Fibroblast of the aortic adventitia (primary cell): ENCODE results near the gene S100A5. TPM values are rescaled to one million over a fixed set of nuclear protein-coding genes. Genes with fewer than 3 reads are reported as not detected.

Experiments used
- DNase-seq: peaks from one replicate; pipeline ENCODE4 v3.0.0-alpha.2; 2010; ENCODE audit warnings: low read depth
- H3K4me3 ChIP-seq: 2 replicates; pipeline ENCODE4 v1.5.1; 2011; ENCODE audit warnings: low read depth, mild to moderate bottlenecking, control low read depth, low read length, moderate library complexity
- total RNA-seq: library from RNA; depleted of rRNA; stranded (reverse); fragments of >200 nt; gene quantifications from 2 replicates; pipeline ENCODE4 v1.2.3, GENCODE V29; 2012; ENCODE audit warnings: low replicate concordance
- TF ChIP-seq, protein P1 (sequence below): IDR thresholded peaks from 2 replicates; pipeline ENCODE4 v1.5.1; 2011; ENCODE audit warnings: mild to moderate bottlenecking, low read length, control low read depth, inconsistent platforms; ENCODE audit not compliant: insufficient read depth

The S100A5 gene
- total RNA-seq, 1 donor, result 0.99 TPM

DNA sequence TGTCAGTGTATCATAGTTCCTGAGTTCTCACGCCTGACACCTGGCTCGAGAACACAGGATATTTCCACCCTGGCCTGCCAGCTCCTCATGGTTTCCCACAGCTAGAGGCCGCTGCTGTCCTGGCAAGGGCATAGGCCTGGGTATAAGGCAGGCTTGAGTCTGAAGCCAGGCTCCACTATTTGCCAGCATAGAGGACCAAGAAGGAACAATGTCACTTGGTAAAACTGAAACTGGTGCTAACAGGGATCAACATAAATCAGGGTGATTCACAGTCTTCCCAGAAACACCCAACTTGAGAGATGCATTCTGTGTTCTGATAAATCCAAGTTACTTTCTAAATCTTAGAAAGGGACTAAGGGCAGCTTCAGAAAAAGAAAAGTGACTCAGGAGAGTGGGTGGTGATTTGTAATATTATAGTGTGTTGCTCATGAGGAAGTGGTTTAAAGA, 31.9 kb upstream of the S100A5 start:
- peak overlapping the region; percentile 0 for H3K4me3 ChIP-seq
- DNase-seq, result peak; percentile 85
- TF ChIP-seq, protein P1, sequence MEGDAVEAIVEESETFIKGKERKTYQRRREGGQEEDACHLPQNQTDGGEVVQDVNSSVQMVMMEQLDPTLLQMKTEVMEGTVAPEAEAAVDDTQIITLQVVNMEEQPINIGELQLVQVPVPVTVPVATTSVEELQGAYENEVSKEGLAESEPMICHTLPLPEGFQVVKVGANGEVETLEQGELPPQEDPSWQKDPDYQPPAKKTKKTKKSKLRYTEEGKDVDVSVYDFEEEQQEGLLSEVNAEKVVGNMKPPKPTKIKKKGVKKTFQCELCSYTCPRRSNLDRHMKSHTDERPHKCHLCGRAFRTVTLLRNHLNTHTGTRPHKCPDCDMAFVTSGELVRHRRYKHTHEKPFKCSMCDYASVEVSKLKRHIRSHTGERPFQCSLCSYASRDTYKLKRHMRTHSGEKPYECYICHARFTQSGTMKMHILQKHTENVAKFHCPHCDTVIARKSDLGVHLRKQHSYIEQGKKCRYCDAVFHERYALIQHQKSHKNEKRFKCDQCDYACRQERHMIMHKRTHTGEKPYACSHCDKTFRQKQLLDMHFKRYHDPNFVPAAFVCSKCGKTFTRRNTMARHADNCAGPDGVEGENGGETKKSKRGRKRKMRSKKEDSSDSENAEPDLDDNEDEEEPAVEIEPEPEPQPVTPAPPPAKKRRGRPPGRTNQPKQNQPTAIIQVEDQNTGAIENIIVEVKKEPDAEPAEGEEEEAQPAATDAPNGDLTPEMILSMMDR, result peak; percentile 92

DNA sequence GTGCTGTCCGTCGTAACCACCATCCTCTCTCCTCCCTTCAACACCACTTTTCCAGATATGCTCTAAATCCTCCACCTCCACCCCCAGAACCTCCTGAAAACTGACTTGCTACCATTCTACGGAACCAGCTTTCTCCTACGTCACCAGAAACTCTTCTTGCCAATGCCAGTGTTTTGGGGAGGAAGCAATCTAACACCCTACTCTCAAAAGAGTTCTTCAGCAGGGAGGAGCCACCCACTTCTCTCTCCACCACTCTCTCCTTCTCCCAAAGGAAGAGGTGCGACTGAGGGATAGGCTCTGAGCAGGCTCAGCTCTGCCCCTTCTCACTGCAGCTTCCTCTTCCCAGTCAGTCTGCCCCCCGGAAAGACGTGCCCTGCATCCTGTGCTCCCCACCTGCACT, 31.0 kb upstream of the S100A5 start:
- no peak overlapping the region for H3K4me3 ChIP-seq
- TF ChIP-seq, protein P1, result no peak
- no peak for DNase-seq

DNA sequence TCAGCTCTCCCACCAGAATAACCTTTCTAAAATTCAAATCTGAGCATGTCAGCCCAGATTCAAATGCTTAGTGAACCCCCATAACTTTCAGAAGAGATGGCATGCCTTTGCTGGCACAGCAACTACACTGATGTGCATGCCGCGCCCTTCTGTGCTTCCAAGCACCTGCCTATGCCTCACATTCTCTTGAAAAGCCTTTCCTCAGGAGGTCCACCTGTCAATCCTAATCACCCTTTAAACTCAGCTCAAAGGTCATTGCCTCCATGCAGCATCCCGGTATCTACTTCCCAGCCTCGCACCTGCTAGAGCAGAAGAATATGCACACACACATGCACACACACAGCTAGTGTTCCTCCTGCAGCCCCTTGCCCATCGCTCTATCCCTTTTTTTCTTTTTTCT, 30.1 kb upstream of the S100A5 start:
- no peak overlapping the region for H3K4me3 ChIP-seq
- TF ChIP-seq, protein P1, result no peak
- DNase-seq, result no peak

DNA sequence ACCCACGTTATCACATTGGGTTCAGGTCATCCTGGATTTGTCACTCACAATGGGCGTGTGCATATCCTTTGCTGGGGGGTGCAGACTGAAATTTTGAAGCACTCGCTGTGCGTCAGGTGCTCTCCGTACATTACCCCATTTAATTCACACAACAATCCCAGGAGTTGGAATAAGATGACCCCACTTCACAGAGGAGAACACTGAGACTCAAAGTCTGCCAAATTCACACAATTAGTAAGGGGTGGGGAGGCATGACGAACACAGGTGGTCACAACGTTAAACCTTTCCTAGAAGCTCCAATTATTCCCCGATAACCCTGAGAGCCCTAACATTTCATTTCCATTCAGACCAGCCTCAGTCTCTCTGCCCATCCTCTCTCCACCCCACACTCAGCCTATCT, 28.7 kb upstream of the S100A5 start:
- no peak overlapping the region for H3K4me3 ChIP-seq
- TF ChIP-seq, protein P1, result no peak
- no peak for DNase-seq

DNA sequence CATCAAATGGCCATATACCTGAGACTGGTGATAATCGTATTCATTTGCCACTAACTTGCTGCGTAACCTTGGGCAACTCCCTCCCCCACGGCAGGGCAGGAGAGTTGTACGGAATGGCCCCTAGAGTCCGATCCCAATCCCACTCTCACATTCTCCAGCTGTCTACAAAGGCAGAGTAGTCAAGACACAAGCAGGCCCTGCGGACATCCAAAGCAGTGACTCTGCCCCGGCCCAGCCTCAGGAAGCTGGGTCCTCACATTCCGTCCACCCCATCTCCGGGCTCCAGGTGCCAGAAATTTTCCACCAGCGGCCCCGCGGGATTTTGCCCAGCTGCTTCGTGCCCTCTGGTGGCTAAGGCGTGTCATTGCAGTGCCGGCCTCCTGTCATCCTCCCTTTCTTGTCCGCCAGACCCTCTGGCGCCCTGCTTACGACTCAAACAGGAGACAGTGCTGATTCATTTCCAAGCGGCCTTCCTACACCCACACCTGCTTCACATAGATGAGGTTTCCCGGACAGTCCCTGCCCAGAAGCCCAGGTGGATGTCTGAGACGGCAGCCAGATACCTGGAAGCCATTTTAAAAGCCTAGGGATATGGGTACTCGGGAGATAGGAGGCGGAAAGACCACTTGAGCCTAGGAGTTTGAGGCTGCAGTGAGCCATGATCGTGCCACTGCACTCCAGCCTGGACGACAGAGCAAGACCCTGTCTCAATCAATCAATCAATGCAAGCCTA, 27.8 kb upstream of the S100A5 start:
- DNase-seq, result peak; percentile 88
- H3K4me3 ChIP-seq, result no peak overlapping the region
- TF ChIP-seq, protein P1, result peak; percentile 98

DNA sequence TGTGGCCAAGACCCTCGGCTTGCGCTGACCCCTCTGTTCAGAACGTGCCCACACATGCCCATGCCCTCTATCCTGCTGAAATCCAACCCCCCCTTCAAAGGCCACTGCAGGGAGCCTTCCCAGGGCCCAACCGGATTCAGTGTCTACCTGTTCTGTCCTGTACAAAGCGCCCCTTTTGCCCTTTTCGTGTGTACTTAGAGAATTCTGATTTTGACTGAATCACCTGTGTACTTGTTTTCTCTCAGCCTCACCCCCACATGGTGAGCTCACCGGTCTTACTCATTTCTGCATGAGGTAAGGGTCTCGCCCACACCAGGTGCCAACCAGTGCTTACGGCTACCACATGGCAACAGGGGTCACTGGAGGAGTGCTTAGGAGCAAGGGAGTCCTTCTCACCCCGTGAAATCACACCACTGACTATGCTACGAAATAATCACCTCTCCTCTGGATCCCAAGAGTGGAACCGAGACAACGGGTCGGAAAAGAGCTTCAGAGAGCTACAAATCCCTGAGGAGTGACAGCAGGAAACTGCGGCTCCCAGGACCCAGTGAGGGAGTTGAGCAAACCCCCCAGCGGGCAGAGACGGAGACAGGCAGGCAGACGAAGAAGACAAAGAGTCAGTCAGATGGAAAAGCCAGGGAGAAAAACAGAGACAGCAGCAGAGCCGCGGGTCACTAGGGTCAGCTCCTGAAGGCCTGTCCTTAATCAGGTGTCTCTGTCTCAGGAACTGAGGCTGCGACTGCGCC, 27.1 kb upstream of the S100A5 start:
- TF ChIP-seq, protein P1, result no peak
- peak; percentile 29 for DNase-seq
- no peak overlapping the region for H3K4me3 ChIP-seq
